ENCODE measurements around the gene ADARB2.

Gene ADARB2

GRCh38 chr10:1678084-1678483 lies 59.2 kb downstream of the ADARB2 start:
- TF ChIP-seq CTCF (IDR thresholded peaks at IDR 0.05) = no peak
- TF ChIP-seq ZFX (IDR thresholded peaks at IDR 0.05; ENCODE audit: borderline replicate concordance) = no peak
- H3K27ac ChIP-seq = no peak overlapping the region

- TF ChIP-seq CTCF (IDR thresholded peaks at IDR 0.05) (no peak), ZFX (IDR thresholded peaks at IDR 0.05; ENCODE audit: borderline replicate concordance) (no peak)
- H3K27ac ChIP-seq = no peak overlapping the region
Observed at GRCh38 chr10:1677307-1677939, 59.9 kb downstream of the ADARB2 start.

GRCh38 chr10:1674501-1674900 lies 62.8 kb downstream of the ADARB2 start:
- TF ChIP-seq CTCF (IDR thresholded peaks at IDR 0.05) (no peak), ZFX (IDR thresholded peaks at IDR 0.05; ENCODE audit: borderline replicate concordance) (no peak)
- no peak overlapping the region for H3K27ac ChIP-seq

GRCh38 chr10:1673568-1674345 lies 63.6 kb downstream of the ADARB2 start:
- no peak overlapping the region for H3K27ac ChIP-seq

GRCh38 chr10:1672001-1672781 lies 65.1 kb downstream of the ADARB2 start:
- H3K27ac ChIP-seq = no peak overlapping the region

More at GRCh38 chr10:1673568-1674345, 63.6 kb downstream of the ADARB2 start:
- no peak for TF ChIP-seq ZFX (IDR thresholded peaks at IDR 0.05; ENCODE audit: borderline replicate concordance)
- no peak for TF ChIP-seq CTCF (IDR thresholded peaks at IDR 0.05)

GRCh38 chr10:1671366-1672000 lies 65.8 kb downstream of the ADARB2 start:
- TF ChIP-seq ZFX (IDR thresholded peaks at IDR 0.05; ENCODE audit: borderline replicate concordance) (no peak), CTCF (IDR thresholded peaks at IDR 0.05) (no peak)
- H3K27ac ChIP-seq = no peak overlapping the region

More at GRCh38 chr10:1672001-1672781, 65.1 kb downstream of the ADARB2 start:
- no peak for TF ChIP-seq CTCF (IDR thresholded peaks at IDR 0.05)
